ENCODE measurements around the gene BRCC3. TPM values are rescaled to one million over a fixed set of nuclear protein-coding genes. Genes with fewer than 3 reads are reported as not detected.

Gene BRCC3
- 23.9 to 31.6 TPM (median 26.7 TPM) in 5 replicates for total RNA-seq (2022; extraction: Qiagen RNA extraction)

GRCh38 chrX:155070975-155071693 lies at the start of gene BRCC3, which contains the start of the genes CMC4 and MTCP1:
Gene BRCC3, plus strand, starts transcription at chrX:155071508. Its CDS starts 20 bp downstream, at chrX:155071528.
Gene CMC4, minus strand, starts transcription at chrX:155071136. Its CDS starts 7,113 bp downstream, at chrX:155064023.
Gene MTCP1, minus strand, starts transcription at chrX:155071136. Its CDS starts 5,126 bp downstream, at chrX:155066010.

GRCh38 chrX:155022585-155022984 lies 48.7 kb upstream of the BRCC3 start, which contains the start of gene F8:
Gene F8, minus strand, starts transcription at chrX:155022723. Its CDS starts 171 bp downstream, at chrX:155022552.

GRCh38 chrX:155026727-155027508 lies 44.4 kb upstream of the BRCC3 start, which contains the start of gene FUNDC2:
Gene FUNDC2, plus strand, starts transcription at chrX:155026844. Its CDS starts 95 bp downstream, at chrX:155026939.

Other genes with a start within 250 kb of the BRCC3 start
- not detected in 5 replicates for gene SMIM9, start 236.8 kb upstream of the BRCC3 start, total RNA-seq (2022; extraction: Qiagen RNA extraction)
- 58.8 to 96.9 TPM (median 89.7 TPM) in 5 replicates for gene F8A1, start 185.2 kb upstream of the BRCC3 start, total RNA-seq (2022; extraction: Qiagen RNA extraction)
- gene F8, start 48.8 kb upstream of the BRCC3 start, total RNA-seq (2022; extraction: Qiagen RNA extraction): 3.6 to 4.8 TPM (median 4.5 TPM) in 5 replicates
- gene FUNDC2, start 44.7 kb upstream of the BRCC3 start, total RNA-seq (2022; extraction: Qiagen RNA extraction): 94.5 to 121 TPM (median 117 TPM) in 5 replicates
- 14.1 to 18.3 TPM (median 16.6 TPM) in 5 replicates for gene CMC4, start 372 bp upstream of the BRCC3 start, total RNA-seq (2022; extraction: Qiagen RNA extraction)
- gene MTCP1, start 372 bp upstream of the BRCC3 start, total RNA-seq (2022; extraction: Qiagen RNA extraction): 13.0 to 23.3 TPM (median 20.8 TPM) in 5 replicates
- 47.0 to 62.0 TPM (median 51.5 TPM) in 5 replicates for gene VBP1, start 145.0 kb downstream of the BRCC3 start, total RNA-seq (2022; extraction: Qiagen RNA extraction)
- 0.65 to 0.93 TPM (median 0.73 TPM) in 5 replicates for gene RAB39B, start 193.0 kb downstream of the BRCC3 start, total RNA-seq (2022; extraction: Qiagen RNA extraction)

Data from A549 treated with Hydrocortisone at 1 μM for 4 hours (cell line).